Measurements from ENCODE around the gene ZNF362.

The ZNF362 gene

GRCh38 chr1:33292726-33293340 is 36.5 kb downstream of the ZNF362 start:
- Histone ChIP-seq H3K9me3 (ENCODE audit: control insufficient read depth, insufficient read depth, low read depth, low read length) (no peaks in the 10 kb centered on the region), H3K27ac (ENCODE audit: extremely low read depth, low read depth, low read length) (no peak overlapping the region), H3K4me3 (ENCODE audit: low read depth, low read length) (no peak overlapping the region), H3K36me3 (ENCODE audit: control insufficient read depth in 2 of 2, insufficient read depth in 1 of 2, low read length in 2 of 2) (peaks cover 0 to 54% of the 10 kb centered on the region in 2 experiments; a peak in 2 of 3 replicates), H3K4me1 (ENCODE audit: control insufficient read depth, insufficient read depth, low read length) (no peaks in the 10 kb centered on the region)
- CTCF ChIA-PET, result interaction anchor here (0.6 to 7.0 kb wide), 7 partner anchors 9 to 178 kb away, joined by 3 to 135 read pairs (median 4); partner anchors contain the start of gene ZSCAN20
- no peak for TF ChIP-seq ZNF776 (tag by site-specific recombination; IDR thresholded peaks at IDR 0.05; ENCODE audit: borderline replicate concordance)
- TF ChIP-seq, protein P1, sequence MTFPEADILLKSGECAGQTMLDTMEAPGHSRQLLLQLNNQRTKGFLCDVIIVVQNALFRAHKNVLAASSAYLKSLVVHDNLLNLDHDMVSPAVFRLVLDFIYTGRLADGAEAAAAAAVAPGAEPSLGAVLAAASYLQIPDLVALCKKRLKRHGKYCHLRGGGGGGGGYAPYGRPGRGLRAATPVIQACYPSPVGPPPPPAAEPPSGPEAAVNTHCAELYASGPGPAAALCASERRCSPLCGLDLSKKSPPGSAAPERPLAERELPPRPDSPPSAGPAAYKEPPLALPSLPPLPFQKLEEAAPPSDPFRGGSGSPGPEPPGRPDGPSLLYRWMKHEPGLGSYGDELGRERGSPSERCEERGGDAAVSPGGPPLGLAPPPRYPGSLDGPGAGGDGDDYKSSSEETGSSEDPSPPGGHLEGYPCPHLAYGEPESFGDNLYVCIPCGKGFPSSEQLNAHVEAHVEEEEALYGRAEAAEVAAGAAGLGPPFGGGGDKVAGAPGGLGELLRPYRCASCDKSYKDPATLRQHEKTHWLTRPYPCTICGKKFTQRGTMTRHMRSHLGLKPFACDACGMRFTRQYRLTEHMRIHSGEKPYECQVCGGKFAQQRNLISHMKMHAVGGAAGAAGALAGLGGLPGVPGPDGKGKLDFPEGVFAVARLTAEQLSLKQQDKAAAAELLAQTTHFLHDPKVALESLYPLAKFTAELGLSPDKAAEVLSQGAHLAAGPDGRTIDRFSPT (tag by site-specific recombination; IDR thresholded peaks at IDR 0.05), result no peak
- POLR2A ChIA-PET, result no interaction called here

DNA sequence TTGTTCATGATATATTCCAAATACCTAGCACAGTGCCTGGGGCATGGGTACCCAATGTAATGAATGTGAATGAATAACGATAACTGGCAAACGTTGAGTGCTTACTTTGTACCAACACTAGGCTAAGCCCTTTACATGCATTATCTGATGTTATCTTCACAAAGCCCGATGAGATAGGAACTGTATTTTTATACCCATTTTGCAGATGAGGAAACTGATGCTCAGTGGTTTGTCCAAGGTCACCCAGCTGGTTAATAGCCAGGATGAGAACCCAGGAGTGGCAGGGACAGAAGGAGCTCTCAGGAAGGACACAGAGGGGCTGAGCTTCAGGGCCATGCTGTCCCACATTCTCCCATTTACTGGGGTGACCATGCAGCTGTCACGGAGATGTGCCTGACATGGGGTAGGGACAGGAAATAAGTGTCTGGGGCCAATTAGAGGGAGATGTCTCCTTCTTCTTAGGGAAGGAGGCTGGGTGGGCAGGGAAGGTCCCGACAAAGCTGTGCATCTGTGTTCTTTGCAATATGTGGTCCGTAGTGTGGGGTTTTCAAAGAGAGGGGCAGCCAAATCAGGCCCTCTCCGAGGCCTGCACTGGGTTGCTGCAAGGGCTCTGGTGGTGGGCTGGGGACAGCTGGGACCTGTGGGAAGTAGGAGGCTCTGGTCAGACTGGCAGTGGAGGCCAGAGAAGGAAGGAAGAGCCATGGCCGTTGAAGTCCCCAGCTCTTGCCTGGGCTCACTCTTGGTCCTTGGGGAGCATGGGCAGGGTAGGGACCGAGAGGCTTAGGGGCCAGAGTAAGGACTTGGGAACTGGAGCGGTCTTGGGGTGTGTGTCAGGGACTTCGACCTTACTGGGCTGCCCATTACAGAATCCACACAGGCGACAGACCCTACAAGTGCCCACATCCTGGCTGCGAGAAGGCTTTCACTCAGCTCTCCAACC is 38.0 kb downstream of the ZNF362 start:
- TF ChIP-seq ZNF292 (tag by site-specific recombination; IDR thresholded peaks at IDR 0.05; ENCODE audit: borderline replicate concordance, low read depth) (no peak), ZNF223 (tag by site-specific recombination; IDR thresholded peaks at IDR 0.05) (no peak), ZNF132 (tag by site-specific recombination; IDR thresholded peaks at IDR 0.05; ENCODE audit: borderline replicate concordance) (no peak), ZNF776 (tag by site-specific recombination; IDR thresholded peaks at IDR 0.05; ENCODE audit: borderline replicate concordance) (no peak), ZNF76 (tag by site-specific recombination; IDR thresholded peaks at IDR 0.05; ENCODE audit: borderline replicate concordance, low read depth) (no peak)
- ChIA-PET CTCF (interaction anchor here (0.6 to 7.0 kb wide), 29 partner anchors 9 to 1940 kb away, joined by 3 to 135 read pairs (median 6); partner anchors contain the start of genes TRIM62 and ZSCAN20), POLR2A (no interaction called here)
- H3K4me1 ChIP-seq (ENCODE audit: control insufficient read depth, insufficient read depth, low read length), result no peaks in the 10 kb centered on the region
- H3K36me3 ChIP-seq (ENCODE audit: control insufficient read depth in 2 of 2, insufficient read depth in 1 of 2, low read length in 2 of 2), result peaks cover 0 to 61% of the 10 kb centered on the region in 2 experiments; a peak in 1 of 3 replicates
- no peak overlapping the region for H3K4me3 ChIP-seq (ENCODE audit: low read depth, low read length)
- H3K9me3 ChIP-seq (ENCODE audit: control insufficient read depth, insufficient read depth, low read depth, low read length), result no peaks in the 10 kb centered on the region
- H3K27ac ChIP-seq (ENCODE audit: extremely low read depth, low read depth, low read length), result no peak overlapping the region

- H3K4me1 ChIP-seq (ENCODE audit: control insufficient read depth, insufficient read depth, low read length), result no peaks in the 10 kb centered on the region
- H3K36me3 ChIP-seq (ENCODE audit: control insufficient read depth in 2 of 2, insufficient read depth in 1 of 2, low read length in 2 of 2), result peaks cover 0 to 62% of the 10 kb centered on the region in 2 experiments; a peak in 1 of 3 replicates
- POLR2A ChIA-PET, result interaction anchor here (0.9 kb wide), 1 partner anchor 44 kb away, joined by 4 read pairs; no protein-coding TSS in a partner anchor
- CTCF ChIA-PET, result interaction anchor here (0.6 to 7.0 kb wide), 49 partner anchors 9 to 337 kb away, joined by 3 to 135 read pairs (median 5); partner anchors contain the start of genes TRIM62 and ZSCAN20
- H3K4me3 ChIP-seq (ENCODE audit: low read depth, low read length), result no peak overlapping the region
- no peaks in the 10 kb centered on the region for H3K9me3 ChIP-seq (ENCODE audit: control insufficient read depth, insufficient read depth, low read depth, low read length)
- no peak overlapping the region for H3K27ac ChIP-seq (ENCODE audit: extremely low read depth, low read depth, low read length)
- no peak for TF ChIP-seq REPIN1 (tag by site-specific recombination; IDR thresholded peaks at IDR 0.05; ENCODE audit: low read depth)
- TF ChIP-seq ZNF747 (tag by site-specific recombination; IDR thresholded peaks at IDR 0.05), result no peak
- no peak for TF ChIP-seq ZNF776 (tag by site-specific recombination; IDR thresholded peaks at IDR 0.05; ENCODE audit: borderline replicate concordance)
- TF ChIP-seq, protein P2, sequence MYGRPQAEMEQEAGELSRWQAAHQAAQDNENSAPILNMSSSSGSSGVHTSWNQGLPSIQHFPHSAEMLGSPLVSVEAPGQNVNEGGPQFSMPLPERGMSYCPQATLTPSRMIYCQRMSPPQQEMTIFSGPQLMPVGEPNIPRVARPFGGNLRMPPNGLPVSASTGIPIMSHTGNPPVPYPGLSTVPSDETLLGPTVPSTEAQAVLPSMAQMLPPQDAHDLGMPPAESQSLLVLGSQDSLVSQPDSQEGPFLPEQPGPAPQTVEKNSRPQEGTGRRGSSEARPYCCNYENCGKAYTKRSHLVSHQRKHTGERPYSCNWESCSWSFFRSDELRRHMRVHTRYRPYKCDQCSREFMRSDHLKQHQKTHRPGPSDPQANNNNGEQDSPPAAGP (tag by site-specific recombination; IDR thresholded peaks at IDR 0.05), result 0 out of 2 replicates have a peak, but pooled peaks have one; percentile 10
- no peak for TF ChIP-seq ZNF132 (tag by site-specific recombination; IDR thresholded peaks at IDR 0.05; ENCODE audit: borderline replicate concordance)
- TF ChIP-seq, protein P3, sequence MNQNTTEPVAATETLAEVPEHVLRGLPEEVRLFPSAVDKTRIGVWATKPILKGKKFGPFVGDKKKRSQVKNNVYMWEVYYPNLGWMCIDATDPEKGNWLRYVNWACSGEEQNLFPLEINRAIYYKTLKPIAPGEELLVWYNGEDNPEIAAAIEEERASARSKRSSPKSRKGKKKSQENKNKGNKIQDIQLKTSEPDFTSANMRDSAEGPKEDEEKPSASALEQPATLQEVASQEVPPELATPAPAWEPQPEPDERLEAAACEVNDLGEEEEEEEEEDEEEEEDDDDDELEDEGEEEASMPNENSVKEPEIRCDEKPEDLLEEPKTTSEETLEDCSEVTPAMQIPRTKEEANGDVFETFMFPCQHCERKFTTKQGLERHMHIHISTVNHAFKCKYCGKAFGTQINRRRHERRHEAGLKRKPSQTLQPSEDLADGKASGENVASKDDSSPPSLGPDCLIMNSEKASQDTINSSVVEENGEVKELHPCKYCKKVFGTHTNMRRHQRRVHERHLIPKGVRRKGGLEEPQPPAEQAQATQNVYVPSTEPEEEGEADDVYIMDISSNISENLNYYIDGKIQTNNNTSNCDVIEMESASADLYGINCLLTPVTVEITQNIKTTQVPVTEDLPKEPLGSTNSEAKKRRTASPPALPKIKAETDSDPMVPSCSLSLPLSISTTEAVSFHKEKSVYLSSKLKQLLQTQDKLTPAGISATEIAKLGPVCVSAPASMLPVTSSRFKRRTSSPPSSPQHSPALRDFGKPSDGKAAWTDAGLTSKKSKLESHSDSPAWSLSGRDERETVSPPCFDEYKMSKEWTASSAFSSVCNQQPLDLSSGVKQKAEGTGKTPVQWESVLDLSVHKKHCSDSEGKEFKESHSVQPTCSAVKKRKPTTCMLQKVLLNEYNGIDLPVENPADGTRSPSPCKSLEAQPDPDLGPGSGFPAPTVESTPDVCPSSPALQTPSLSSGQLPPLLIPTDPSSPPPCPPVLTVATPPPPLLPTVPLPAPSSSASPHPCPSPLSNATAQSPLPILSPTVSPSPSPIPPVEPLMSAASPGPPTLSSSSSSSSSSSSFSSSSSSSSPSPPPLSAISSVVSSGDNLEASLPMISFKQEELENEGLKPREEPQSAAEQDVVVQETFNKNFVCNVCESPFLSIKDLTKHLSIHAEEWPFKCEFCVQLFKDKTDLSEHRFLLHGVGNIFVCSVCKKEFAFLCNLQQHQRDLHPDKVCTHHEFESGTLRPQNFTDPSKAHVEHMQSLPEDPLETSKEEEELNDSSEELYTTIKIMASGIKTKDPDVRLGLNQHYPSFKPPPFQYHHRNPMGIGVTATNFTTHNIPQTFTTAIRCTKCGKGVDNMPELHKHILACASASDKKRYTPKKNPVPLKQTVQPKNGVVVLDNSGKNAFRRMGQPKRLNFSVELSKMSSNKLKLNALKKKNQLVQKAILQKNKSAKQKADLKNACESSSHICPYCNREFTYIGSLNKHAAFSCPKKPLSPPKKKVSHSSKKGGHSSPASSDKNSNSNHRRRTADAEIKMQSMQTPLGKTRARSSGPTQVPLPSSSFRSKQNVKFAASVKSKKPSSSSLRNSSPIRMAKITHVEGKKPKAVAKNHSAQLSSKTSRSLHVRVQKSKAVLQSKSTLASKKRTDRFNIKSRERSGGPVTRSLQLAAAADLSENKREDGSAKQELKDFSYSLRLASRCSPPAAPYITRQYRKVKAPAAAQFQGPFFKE (tag by site-specific recombination; IDR thresholded peaks at IDR 0.05; ENCODE audit: borderline replicate concordance), result no peak
- TF ChIP-seq PRDM4 (tag by site-specific recombination; IDR thresholded peaks at IDR 0.05), result no peak
- TF ChIP-seq KLF1 (tag by site-specific recombination; IDR thresholded peaks at IDR 0.05), result no peak
Measured at GRCh38 chr1:33295023-33295422, 38.7 kb downstream of the ZNF362 start.

Measured in HEK293 (cell line).